GM18858 (cell line): ENCODE results near the gene DNAI1.

ENCODE experiments used
- ATAC-seq: cut with Tn5 transposase; IDR thresholded peaks from one replicate; pipeline ENCODE4 v1.9.1; 2021; ENCODE audit not compliant: unreplicated experiment

The DNAI1 gene

GRCh38 chr9:34540827-34541226, 82.2 kb downstream of the DNAI1 start:
- ATAC-seq: no peak

- no peak for ATAC-seq
Observed at GRCh38 chr9:34541540-34541939, 82.9 kb downstream of the DNAI1 start.

GRCh38 chr9:34544035-34544434, 85.4 kb downstream of the DNAI1 start:
- ATAC-seq: no peak

- ATAC-seq: no peak
Observed at GRCh38 chr9:34545497-34545896, 86.9 kb downstream of the DNAI1 start.

- no peak for ATAC-seq
Observed at GRCh38 chr9:34546102-34546833, 87.7 kb downstream of the DNAI1 start.

GRCh38 chr9:34546834-34547827, 88.5 kb downstream of the DNAI1 start:
- ATAC-seq: no peak

- no peak for ATAC-seq
Observed at GRCh38 chr9:34547960-34548611, 89.5 kb downstream of the DNAI1 start.

GRCh38 chr9:34549407-34549732, 90.8 kb downstream of the DNAI1 start:
- no peak for ATAC-seq

- ATAC-seq: no peak
Observed at GRCh38 chr9:34550016-34550680, 91.5 kb downstream of the DNAI1 start.

GRCh38 chr9:34550681-34551270, 92.2 kb downstream of the DNAI1 start:
- no peak for ATAC-seq

GRCh38 chr9:34551751-34552605, 93.4 kb downstream of the DNAI1 start:
- ATAC-seq: no peak

GRCh38 chr9:34552606-34552981, 94.0 kb downstream of the DNAI1 start:
- no peak for ATAC-seq

- ATAC-seq: no peak
Observed at GRCh38 chr9:34552986-34553385, 94.4 kb downstream of the DNAI1 start.

GRCh38 chr9:34553511-34554021, 95.0 kb downstream of the DNAI1 start:
- no peak for ATAC-seq

GRCh38 chr9:34554211-34555001, 95.8 kb downstream of the DNAI1 start:
- no peak for ATAC-seq

- no peak for ATAC-seq
Observed at GRCh38 chr9:34555002-34555348, 96.4 kb downstream of the DNAI1 start.

- ATAC-seq: no peak
Observed at GRCh38 chr9:34555500-34555899, 96.9 kb downstream of the DNAI1 start.

GRCh38 chr9:34555936-34556525, 97.4 kb downstream of the DNAI1 start:
- ATAC-seq: no peak

GRCh38 chr9:34556949-34557348, 98.3 kb downstream of the DNAI1 start:
- no peak for ATAC-seq
